HepG2 (cell line): ENCODE measurements around the gene ENTPD6. TPM values are rescaled to one million over a fixed set of nuclear protein-coding genes. Genes with fewer than 3 reads are reported as not detected.
A peak's percentile ranks its signal among the peaks of the same experiment; 100 is the strongest.
"Not testable (repeated sequence)": the region's sequence is repeated elsewhere in the genome, so short reads cannot be mapped to it uniquely, and the experiment has no call there.

ENCODE experiments used
- ATF2 ChIP-seq: sonication (generic); formaldehyde crosslinking; IDR thresholded peaks from 2 replicates; pipeline ENCODE4 v1.4.0; 2020; ENCODE audit warnings: missing genetic modification reagents
- ATF4 ChIP-seq, 2 experiments: fragments of 450-650 bp in 1 of 2; sonication (generic) in 1 of 2; formaldehyde crosslinking; IDR thresholded peaks; 2 replicates each; pipeline versions ENCODE4 v1.5.0 to v1.8.0; 2020 to 2022; ENCODE audit warnings: mild to moderate bottlenecking in 1 of 2, missing genetic modification reagents in 1 of 2
- ATF7 ChIP-seq, 2 experiments: fragments of 450-650 bp in 1 of 2; sonication (generic) in 1 of 2; formaldehyde crosslinking in 1 of 2; IDR thresholded peaks; 2 replicates each; pipeline versions ENCODE4 v1.4.0 to v1.6.1; 2016 to 2020; ENCODE audit warnings: antibody characterized with exemption in 1 of 2, mild to moderate bottlenecking in 1 of 2, missing genetic modification reagents in 1 of 2
- CEBPB ChIP-seq: IDR thresholded peaks from 2 replicates; pipeline ENCODE4 v1.6.1; 2011; ENCODE audit warnings: low read depth, low read length, improper control_type of control experiment, borderline replicate concordance
- CEBPG ChIP-seq: IDR thresholded peaks from 2 replicates; pipeline ENCODE4 v1.6.1; 2016
- CREM ChIP-seq, 2 experiments: sonication (generic) in 1 of 2; formaldehyde crosslinking in 1 of 2; IDR thresholded peaks; 2 replicates each; pipeline versions ENCODE4 v1.4.0 to v1.6.1; 2016 to 2020; ENCODE audit warnings: antibody characterized with exemption in 1 of 2, mild to moderate bottlenecking in 1 of 2, missing genetic modification reagents in 1 of 2
- GATAD2A ChIP-seq: IDR thresholded peaks from 2 replicates; pipeline ENCODE4 v1.6.1; 2016
- HMG20A ChIP-seq: IDR thresholded peaks from 2 replicates; pipeline ENCODE4 v1.6.1; 2016; ENCODE audit warnings: borderline replicate concordance
- SOX13 ChIP-seq, 3 experiments: fragments of 450-650 bp in 1 of 3; sonication (generic) in 1 of 3; formaldehyde crosslinking in 1 of 3; IDR thresholded peaks in 2 of 3; conservative IDR thresholded peaks in 1 of 3; 2 replicates each; pipeline versions ENCODE4 v1.5.0 to v1.6.1; 2016 to 2020; ENCODE audit warnings: antibody characterized with exemption in 1 of 3, mild to moderate bottlenecking in 1 of 3, missing compliant biosample characterization in 1 of 3, missing genetic modification reagents in 1 of 3, moderate library complexity in 1 of 3
- SOX6 ChIP-seq, 2 experiments: fragments of 450-650 bp in 1 of 2; sonication (generic) in 1 of 2; formaldehyde crosslinking in 1 of 2; IDR thresholded peaks; 2 replicates each; pipeline versions ENCODE4 v1.4.0 to v1.6.1; 2017 to 2020; ENCODE audit warnings: antibody characterized with exemption in 1 of 2, mild to moderate bottlenecking in 1 of 2, missing genetic modification reagents in 1 of 2
- polyA plus RNA-seq, 8 experiments: library from polyadenylated mRNA; depleted of rRNA in 3 of 8; stranded (reverse) in 7 of 8; unstranded in 1 of 8; fragments of >200 nt; fragmentation: Illumina TruSeq in 4 of 8; extraction: Trizol in 4 of 8; gene quantifications; 2 replicates each; pipeline versions ENCODE4 v1.2.1 to v1.2.3, GENCODE V29; 2011 to 2016; ENCODE audit warnings: low read depth in 4 of 8, missing spikeins in 1 of 8, mixed read lengths in 1 of 8; ENCODE audit not compliant: insufficient read depth in 1 of 8
- total RNA-seq, 5 experiments: library from RNA; depleted of rRNA; stranded (reverse); fragments of >200 nt; fragmentation: Illumina TruSeq; extraction: Trizol; gene quantifications; 2 replicates each; pipeline ENCODE4 v1.2.3, GENCODE V29; 2016; ENCODE audit warnings: low read depth in 1 of 5

Gene ENTPD6
- total and polyA plus RNA-seq, 2 of the 13 experiments (the other 11 are each of a cell fraction or from before 2014, with no cell fraction given) = 164 to 172 TPM

GRCh38 chr20:25184391-25184790 lies 11.1 kb upstream of the ENTPD6 start (continued):
- TF ChIP-seq HMG20A = peak; percentile 61; the same call in 1 of the 2 replicates
- 0 out of 2 replicates have a peak, but pooled peaks have one; percentile 17 for TF ChIP-seq CREM (IDR thresholded peaks at IDR 0.05)
- not testable (repeated sequence) for TF ChIP-seq CREM (CRISPR knock-in tag; IDR thresholded peaks at IDR 0.05); SOX13 (IDR thresholded peaks at IDR 0.05); ATF7 (CRISPR knock-in tag; IDR thresholded peaks at IDR 0.05); SOX6 (IDR thresholded peaks at IDR 0.05)
- TF ChIP-seq ATF2 = peak; percentile 61; the same call in 1 of the 2 replicates
- TF ChIP-seq ATF4 (CRISPR knock-in tag; IDR thresholded peaks at IDR 0.05) = peak in 1 of 2 experiments; percentile 71; a peak in 2 of 4 replicates
- peak in 1 of 2 experiments; percentile 19; a peak in 1 of 4 replicates for TF ChIP-seq SOX13 (CRISPR knock-in tag; conservative IDR thresholded peaks at IDR 0.05 in 1 of 2, IDR thresholded peaks at IDR 0.05 in 1 of 2)
- TF ChIP-seq ATF7 (IDR thresholded peaks at IDR 0.05) = peak; percentile 91
- TF ChIP-seq GATAD2A = peak; percentile 73
- peak; percentile 57 for TF ChIP-seq CEBPG (CRISPR knock-in tag)
- peak; percentile 74; the same call in 1 of the 2 replicates for TF ChIP-seq CEBPB
- TF ChIP-seq SOX6 (CRISPR knock-in tag; IDR thresholded peaks at IDR 0.05) = peak; percentile 10; the same call in 1 of the 2 replicates
